C4-2B (cell line): Measurements from ENCODE around the gene GNS.

Experiments used
- ZFX ChIP-seq: fragments of 450-650 bp; IDR thresholded peaks from 2 replicates; pipeline ENCODE4 v1.6.1; 2017
- TF ChIP-seq, protein P1 (sequence below): fragments of 450-650 bp; conservative IDR thresholded peaks from 2 replicates; pipeline ENCODE4 v1.5.1; 2017; ENCODE audit warnings: mild to moderate bottlenecking

GRCh38 chr12:64733857-64734256 lies 25.3 kb downstream of the GNS start:
- TF ChIP-seq, protein P1, sequence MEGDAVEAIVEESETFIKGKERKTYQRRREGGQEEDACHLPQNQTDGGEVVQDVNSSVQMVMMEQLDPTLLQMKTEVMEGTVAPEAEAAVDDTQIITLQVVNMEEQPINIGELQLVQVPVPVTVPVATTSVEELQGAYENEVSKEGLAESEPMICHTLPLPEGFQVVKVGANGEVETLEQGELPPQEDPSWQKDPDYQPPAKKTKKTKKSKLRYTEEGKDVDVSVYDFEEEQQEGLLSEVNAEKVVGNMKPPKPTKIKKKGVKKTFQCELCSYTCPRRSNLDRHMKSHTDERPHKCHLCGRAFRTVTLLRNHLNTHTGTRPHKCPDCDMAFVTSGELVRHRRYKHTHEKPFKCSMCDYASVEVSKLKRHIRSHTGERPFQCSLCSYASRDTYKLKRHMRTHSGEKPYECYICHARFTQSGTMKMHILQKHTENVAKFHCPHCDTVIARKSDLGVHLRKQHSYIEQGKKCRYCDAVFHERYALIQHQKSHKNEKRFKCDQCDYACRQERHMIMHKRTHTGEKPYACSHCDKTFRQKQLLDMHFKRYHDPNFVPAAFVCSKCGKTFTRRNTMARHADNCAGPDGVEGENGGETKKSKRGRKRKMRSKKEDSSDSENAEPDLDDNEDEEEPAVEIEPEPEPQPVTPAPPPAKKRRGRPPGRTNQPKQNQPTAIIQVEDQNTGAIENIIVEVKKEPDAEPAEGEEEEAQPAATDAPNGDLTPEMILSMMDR = no peak
- TF ChIP-seq ZFX = no peak
